Hypothalamus (tissue), 51 donors: Measurements from ENCODE around the gene AP3D1.

ENCODE experiments used
- DNase-seq, 51 donors: peaks; one replicate each; lab custom pipeline; 2025; lab: John Stamatoyannopoulos, UW

AP3D1 gene

GRCh38 chr19:2070986-2071673, 80.2 kb downstream of the AP3D1 start:
- DNase-seq, result no peak

GRCh38 chr19:2070436-2070827, 80.9 kb downstream of the AP3D1 start:
- DNase-seq, result no peak

DNA sequence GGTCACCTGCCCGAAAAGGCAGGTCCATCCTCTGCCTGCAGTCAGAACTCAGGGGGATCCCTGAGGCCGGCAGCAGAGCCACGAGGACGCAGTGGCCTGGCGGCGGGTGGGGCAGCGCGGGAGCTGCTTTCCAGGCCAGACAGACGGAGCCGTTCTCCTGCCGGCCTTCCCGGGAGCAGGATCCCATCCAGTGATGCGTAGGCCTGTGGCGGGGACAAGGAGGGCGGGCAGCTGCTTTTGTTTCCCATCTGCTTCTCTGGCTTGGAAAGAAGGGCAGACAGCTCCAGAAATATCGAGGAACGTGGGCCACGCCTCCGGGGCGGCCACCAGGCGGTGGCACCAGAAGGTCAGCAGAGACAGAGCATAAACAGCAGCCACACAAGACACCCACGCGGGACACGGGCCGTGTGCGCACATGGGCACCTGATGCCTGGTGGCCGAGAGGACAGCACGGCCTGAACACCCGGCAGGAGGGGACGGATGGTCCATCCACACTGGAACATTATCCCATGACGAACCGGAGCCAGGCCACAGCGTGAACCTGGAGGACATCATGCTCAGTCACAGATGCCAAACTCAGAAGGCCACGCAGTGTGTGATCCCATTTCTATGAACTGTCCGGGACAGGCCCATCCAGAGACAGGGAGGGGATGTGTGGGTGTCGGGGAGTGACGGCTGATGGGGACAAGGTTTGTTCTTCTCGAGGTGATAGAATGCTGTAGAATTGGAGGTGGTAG, 86.4 kb downstream of the AP3D1 start:
- peak in 16 of 51 donors; percentile 17 to 69 (median 43) for DNase-seq

- no peak for DNase-seq
Measured at GRCh38 chr19:2064395-2064787, 87.0 kb downstream of the AP3D1 start.

DNA sequence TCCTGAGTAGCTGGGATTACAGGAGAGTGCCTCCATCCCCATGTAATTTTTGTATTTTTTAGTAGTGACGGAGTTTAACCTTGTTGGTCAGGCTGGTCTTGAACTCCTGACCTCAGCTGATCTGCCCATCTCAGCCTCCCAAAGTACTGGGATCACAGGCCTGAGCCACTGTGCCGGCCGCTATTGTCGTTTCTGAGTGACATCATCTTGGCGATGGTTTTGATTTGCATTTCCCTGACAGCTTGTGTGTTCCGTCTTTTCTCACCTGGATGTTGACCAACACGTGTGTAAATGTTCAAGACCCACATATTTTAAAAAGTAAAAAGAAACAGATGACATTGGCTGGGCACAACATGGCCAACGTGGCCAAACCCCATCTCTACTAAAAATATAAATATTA, 87.5 kb downstream of the AP3D1 start:
- DNase-seq, result no peak

- DNase-seq, result no peak
Measured at GRCh38 chr19:2062770-2063169, 88.6 kb downstream of the AP3D1 start.

DNA sequence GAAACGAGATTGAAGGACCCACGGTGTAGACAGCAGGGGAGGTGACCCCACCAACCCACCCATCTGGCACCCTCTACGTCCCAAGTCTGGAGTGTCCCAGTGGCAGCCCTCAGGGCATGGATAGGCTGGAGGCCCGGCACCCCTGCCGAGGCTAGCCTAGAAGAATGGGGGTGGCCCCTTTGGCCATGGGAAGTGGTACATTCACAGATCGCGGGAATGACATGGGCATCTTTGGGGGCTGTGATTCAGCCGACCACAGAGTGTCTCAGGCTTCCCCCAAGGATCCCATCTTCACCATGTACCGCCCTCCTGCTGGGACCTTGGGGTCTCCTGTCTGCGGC, 89.0 kb downstream of the AP3D1 start:
- no peak for DNase-seq

DNA sequence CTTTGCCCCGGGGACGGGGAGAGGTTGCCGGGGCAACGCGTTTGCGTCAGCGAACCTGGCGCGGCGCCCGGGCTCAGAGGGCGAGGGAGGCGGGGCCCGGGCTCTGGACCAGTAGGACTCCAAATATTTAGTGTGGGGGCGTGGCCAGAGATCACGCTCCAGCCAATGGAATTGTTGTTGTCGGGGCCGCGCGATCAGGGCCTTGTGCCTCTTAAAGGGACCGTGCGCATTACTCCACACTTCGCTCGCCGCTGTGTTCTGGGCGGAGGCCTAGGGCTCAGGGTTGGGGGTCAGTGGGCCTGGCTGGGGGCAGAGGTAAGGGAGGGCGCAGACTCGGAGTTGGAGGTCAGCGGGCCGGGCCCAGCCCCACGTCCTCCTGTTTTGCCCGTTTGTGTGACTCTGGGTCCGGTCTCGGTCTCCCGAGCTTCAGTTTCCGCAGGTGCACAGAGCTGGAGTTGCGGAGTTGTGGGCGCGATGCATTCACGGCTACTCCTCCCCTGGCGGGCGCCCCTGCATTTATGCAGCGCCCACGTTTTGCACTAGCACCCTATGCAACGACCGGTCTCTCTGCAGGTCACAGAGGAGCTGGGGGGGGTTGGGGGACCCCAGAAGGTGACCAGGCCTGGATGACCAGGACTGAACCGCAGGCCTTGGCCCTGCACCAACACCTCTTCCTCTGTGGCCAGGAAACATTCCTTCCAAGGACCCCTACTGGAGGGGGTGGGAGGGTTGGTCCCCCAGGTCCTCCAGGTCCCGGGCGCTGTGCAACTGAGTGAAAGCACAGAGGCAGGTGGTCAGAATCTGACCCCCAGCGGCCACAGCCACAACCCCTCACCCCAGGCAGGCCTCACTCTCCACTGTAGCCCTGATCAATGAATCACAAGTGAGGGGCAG, 89.6 kb downstream of the AP3D1 start:
- DNase-seq, result peak; percentile 69 to 100 (median 98)

GRCh38 chr19:2060884-2061494, 90.4 kb downstream of the AP3D1 start:
- DNase-seq, result peak in 41 of 51 donors; percentile 50 to 95 (median 78)

GRCh38 chr19:2059422-2060201, 91.8 kb downstream of the AP3D1 start:
- DNase-seq, result peak in 37 of 51 donors; percentile 17 to 78 (median 54)

DNA sequence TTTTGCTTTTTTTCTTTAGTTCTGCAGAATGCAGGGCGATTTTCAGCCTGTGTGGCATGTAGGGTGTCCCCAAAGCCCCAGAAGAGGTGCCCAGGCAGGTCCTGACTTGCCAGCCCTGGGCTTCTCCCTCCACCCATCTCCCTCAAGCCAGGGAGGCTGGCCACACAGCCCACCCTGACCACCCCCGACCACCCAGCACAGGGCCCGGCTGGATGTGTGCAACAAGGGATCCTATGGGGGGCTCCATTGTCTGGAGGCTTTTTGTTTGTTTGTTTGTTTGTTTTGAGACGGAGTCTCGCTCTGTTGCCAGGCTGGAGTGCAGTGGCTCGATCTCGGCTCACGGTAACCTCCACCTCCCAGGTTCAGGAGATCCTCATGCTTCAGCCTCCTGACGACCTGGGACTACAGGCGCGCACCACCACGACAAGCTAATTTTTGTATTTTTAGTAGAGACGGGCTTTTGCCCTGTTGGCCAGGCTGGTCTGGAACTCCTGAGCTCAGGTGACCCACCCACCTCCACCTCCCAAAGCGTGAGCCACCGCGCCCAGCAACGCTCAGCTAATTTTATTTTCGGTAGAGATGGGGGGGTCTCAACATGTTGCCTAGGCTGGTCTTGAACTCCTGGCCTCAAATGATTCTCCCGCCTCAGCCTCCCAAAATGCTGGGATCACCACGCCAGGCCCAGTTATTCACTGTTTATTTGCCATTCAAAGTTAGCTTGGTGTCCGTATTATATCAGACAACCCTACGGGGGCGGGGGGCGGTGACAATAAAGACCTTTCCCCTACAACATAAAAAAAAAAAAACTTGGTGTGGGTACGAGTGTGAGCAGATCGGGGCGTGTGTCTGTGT, 92.6 kb downstream of the AP3D1 start:
- DNase-seq, result no peak

DNA sequence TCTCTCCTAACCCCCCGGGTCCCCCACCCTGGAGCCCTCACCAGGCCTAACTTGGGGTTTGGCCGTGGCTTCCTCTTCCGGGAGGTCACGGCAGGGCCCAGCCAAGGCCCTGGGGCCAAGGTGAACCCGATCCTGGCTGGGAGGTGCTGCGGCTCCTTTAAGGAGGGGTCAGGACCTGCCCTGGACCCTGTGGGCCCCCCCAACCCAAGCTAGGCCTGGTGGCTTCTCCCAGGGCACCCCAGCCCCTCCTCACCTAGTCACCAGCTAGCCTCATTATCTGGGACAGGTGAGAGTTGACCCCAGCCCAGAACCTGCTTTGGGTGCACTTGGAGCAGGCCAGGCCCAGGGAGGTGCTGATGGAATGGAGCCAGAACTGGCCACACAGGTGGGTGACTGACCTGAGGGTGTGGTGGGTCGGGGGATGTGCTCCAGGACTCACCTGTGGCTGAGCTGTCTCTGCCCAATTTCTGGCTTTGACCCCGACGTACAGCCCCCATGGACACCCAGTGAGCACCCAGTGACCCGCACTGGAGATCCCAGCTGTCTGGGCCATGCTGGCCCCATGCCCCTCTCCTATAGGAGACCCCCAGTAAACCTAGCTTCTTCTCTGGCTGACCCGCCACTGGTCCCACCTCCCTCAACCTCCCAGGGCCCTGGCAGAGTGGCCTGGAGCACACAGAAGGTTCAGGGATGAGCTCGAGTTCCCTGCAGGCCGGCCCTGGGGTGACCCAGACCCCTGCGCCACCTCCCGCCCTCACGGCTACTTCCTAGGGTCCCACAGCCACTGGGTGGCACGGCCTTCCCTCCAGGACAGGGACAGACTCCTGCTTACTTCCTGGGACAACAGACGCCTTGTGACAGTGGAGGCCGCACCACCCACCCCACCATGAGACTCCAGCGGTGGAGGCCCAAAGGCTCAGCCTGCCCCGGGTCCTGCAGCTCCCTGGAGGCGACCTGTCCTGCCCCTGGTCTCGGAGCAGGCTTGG, 93.6 kb downstream of the AP3D1 start:
- no peak for DNase-seq

GRCh38 chr19:2056837-2057192, 94.6 kb downstream of the AP3D1 start:
- no peak for DNase-seq

DNA sequence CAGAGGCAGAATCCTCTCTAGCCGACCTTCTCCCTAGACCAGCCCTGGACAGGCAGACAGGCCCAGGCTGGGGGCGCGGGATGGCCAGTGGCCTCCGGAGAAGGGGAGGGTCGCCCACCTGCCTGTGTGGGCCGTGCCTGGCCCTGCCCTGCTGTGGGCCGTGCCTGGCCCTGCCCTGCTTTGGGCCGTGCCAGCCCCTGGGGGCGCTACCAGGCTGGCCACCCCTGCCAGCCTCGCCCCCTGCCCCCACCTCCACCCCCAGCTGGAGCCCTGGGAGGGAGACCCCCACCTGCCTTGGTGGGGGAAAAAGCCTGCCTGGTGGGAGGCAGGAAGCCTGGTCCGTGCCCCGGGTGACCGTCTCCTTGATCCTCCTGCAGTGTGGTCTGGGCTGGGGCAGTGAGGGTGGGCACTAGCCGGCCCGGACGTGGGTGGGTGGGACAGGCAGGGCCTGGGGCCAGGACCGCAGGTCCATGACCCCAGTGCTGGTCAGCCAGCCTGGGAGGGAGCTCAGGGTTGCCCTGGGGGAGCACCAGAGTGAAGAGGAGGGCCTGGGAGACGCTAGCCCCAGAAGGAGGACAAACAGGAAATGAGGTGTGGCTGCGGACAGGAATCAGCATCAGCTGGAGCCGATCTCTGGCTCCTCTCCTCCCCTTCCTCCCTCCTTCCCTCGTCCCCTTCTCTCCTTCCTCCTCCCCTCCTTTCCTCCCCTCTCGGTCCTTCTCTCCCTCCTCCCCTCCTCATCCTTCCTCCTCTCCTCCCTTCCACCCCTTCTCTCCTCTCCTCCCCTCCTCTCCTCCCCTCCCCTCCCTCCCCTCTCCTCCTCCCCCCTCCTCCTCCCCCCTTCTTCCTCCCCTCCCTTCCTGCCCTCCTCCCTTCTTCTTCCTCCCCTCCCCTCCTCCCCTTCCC, 95.2 kb downstream of the AP3D1 start:
- DNase-seq, result peak in 1 of 51 donors; percentile 8

- DNase-seq, result no peak
Measured at GRCh38 chr19:2054763-2055162, 96.6 kb downstream of the AP3D1 start.

DNA sequence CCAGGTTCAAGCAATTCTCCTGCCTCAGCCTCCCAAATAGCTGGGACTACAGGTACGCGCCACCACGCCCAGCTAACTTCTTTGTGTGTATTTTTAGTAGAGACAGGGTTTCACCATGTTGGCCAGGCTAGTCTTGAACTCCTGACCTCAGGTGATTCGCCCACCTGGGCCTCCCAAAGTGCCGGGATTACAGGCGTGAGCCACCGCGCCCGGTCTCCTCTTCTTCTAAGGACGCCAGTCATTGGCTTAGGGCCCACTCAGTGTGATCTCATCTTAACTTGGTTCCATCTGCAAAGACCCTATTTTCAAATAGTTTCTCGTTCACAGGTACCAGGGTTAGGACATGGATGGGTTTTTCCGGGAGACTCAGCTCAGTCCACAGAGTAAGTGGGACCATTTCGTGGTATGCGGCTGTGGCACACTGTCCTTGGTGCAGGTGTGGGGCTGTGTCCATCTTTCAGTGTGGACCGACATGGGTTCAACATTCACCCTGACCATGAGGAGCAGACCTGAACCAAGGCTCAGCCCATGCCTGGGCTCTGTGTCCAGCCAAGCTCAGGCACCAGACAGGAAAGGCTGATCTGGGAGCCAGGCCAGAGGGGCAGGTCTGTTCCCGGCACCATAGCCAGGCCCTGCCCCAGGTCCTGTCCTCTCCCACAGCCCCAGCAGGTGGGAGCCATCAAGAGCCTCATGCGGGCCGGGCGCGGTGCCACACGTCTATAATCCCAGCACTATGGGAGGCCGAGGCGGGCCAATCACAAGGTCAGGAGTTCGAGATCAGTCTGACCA, 97.6 kb downstream of the AP3D1 start:
- DNase-seq, result peak in 1 of 51 donors; percentile 11
